Keratinocyte (primary cell): ENCODE measurements around the gene MSI2.
A peak's percentile ranks its signal among the peaks of the same experiment; 100 is the strongest.

Source experiments
- EZH2 ChIP-seq: IDR thresholded peaks from one replicate; pipeline ENCODE4 v1.6.1; 2012; ENCODE audit warnings: inconsistent platforms, mild to moderate bottlenecking, low read length, moderate library complexity
- TF ChIP-seq, protein P1 (sequence below), 3 experiments: IDR thresholded peaks in 1 of 3; conservative IDR thresholded peaks in 1 of 3; optimal IDR thresholded peaks in 1 of 3; 2 replicates in 2 of 3; 3 replicates in 1 of 3; pipeline versions ENCODE3 to v1.5.1; 2011; ENCODE audit warnings: low read length in 3 of 3, mild to moderate bottlenecking in 3 of 3, moderate library complexity in 2 of 3, control low read depth in 1 of 3, inconsistent platforms in 1 of 3; ENCODE audit not compliant: insufficient read depth in 2 of 3; ENCODE audit errors: extremely low read depth in 1 of 3

DNA sequence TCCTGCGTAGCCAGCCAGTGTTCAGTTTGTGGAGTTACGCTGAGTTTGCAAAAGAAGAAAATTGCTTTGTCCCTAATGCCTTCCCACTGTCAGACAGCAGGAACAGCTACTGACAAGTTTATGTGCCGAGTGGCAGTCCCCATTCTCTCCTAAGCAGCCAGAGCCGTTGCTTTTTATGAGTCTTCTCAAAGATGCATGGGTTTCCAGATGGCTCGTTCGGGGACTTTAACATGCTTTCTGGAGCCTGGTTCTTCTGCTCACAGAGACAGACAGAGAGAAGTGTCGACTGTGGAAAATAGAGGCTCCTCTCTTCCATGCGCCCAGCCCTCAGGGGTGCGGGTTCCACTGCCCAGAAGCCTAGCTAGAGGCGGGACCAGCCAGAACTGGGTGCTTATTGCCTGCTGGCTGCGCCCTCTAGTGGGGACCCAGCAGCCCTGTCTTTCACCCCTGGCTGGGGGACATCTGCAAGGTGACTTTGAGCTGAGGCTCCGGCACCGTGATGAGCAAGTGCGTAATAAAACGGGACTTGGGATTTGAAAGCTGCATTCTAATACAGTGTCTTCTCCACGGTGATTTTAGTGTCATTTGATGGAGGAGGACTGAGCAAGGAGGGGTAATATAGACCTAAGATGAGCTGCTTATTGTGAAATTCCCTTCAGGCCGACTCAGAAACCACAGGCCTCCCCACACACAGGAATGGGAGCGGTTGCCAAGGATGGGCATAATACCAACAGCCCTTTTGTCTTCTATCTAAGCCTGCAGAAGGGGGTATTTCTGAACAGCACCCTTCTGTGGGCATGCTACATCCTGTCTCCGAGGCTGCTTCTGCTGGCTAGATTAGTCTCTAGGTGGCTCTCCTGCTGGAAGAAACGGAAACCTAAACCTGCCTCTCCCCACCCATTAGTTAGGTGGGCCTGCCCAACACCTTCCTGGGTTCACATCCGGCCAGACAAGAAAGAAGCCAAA, 415.6 kb downstream of the MSI2 start:
- TF ChIP-seq, protein P1, sequence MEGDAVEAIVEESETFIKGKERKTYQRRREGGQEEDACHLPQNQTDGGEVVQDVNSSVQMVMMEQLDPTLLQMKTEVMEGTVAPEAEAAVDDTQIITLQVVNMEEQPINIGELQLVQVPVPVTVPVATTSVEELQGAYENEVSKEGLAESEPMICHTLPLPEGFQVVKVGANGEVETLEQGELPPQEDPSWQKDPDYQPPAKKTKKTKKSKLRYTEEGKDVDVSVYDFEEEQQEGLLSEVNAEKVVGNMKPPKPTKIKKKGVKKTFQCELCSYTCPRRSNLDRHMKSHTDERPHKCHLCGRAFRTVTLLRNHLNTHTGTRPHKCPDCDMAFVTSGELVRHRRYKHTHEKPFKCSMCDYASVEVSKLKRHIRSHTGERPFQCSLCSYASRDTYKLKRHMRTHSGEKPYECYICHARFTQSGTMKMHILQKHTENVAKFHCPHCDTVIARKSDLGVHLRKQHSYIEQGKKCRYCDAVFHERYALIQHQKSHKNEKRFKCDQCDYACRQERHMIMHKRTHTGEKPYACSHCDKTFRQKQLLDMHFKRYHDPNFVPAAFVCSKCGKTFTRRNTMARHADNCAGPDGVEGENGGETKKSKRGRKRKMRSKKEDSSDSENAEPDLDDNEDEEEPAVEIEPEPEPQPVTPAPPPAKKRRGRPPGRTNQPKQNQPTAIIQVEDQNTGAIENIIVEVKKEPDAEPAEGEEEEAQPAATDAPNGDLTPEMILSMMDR (optimal IDR thresholded peaks at IDR 0.05 in 1 of 3, IDR thresholded peaks at IDR 0.05 in 1 of 3, conservative IDR thresholded peaks at IDR 0.05 in 1 of 3; ENCODE audit: extremely low read depth in 1 of 3, insufficient read depth in 2 of 3, low read length in 3 of 3): peak; percentile 91 to 98 (median 96)
- no peak for TF ChIP-seq EZH2
